ENCODE measurements around the gene RPL29. TPM values are rescaled to one million over a fixed set of nuclear protein-coding genes. Genes with fewer than 3 reads are reported as not detected.

RPL29 gene
- total and polyA plus RNA-seq, 2 of the 13 experiments (the other 11 are each of a cell fraction or from before 2014, with no cell fraction given) = 1,348 to 2,263 TPM

DNA sequence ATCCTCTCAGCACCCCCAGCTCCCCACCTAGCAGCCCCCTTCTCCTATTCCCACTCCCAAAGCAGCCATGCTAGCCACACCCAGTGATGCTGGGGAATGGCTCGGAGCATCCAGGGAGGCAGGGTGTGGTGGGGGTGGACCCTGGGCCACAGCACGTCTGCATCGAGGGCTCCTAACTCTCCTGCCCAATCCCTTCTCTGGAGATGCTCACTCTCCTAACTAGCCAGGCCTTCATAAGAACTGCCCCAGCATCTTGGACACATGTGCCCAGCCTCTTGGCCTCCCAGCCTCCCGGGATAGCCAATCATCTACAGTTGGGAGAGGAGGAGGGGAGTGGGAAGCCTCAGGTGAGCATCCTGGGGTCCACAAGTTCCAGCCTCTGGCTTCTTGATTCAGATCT lies 31.2 kb downstream of the RPL29 start:
- FAIRE-seq = no peak
- peaks cover 75% of the 10 kb centered on the region for H3K4me1 ChIP-seq (ENCODE audit: insufficient read depth, low read length)
- no peak overlapping the region for H3K27ac ChIP-seq (ENCODE audit: extremely low read length, insufficient read depth, low read length)
- peaks cover 2 to 9% of the 10 kb centered on the region in 2 experiments; a peak in 4 of 5 replicates for H3K36me3 ChIP-seq (replicated peaks in 1 of 2; ENCODE audit: control insufficient read depth in 1 of 2, insufficient read depth in 2 of 2, low read length in 2 of 2)
- DNase-seq (ENCODE audit: low spot score) = no peak
- TF ChIP-seq ZNF597 (CRISPR knock-in tag; IDR thresholded peaks at IDR 0.05) (no peak), HINFP (CRISPR knock-in tag; IDR thresholded peaks at IDR 0.05; ENCODE audit: low read depth) (no peak), ARHGAP35 (CRISPR knock-in tag; IDR thresholded peaks at IDR 0.05; ENCODE audit: borderline replicate concordance) (no peak)
- TF ChIP-seq, protein P1, sequence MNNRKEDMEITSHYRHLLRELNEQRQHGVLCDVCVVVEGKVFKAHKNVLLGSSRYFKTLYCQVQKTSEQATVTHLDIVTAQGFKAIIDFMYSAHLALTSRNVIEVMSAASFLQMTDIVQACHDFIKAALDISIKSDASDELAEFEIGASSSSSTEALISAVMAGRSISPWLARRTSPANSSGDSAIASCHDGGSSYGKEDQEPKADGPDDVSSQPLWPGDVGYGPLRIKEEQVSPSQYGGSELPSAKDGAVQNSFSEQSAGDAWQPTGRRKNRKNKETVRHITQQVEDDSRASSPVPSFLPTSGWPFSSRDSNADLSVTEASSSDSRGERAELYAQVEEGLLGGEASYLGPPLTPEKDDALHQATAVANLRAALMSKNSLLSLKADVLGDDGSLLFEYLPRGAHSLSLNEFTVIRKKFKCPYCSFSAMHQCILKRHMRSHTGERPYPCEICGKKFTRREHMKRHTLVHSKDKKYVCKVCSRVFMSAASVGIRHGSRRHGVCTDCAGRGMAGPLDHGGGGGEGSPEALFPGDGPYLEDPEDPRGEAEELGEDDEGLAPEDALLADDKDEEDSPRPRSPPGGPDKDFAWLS (CRISPR knock-in tag; IDR thresholded peaks at IDR 0.05; ENCODE audit: borderline replicate concordance) = no peak
- intact Hi-C loops (cut with micrococcal nuclease; ENCODE audit: unreplicated experiment) (no loop called here), in situ Hi-C loops (cut with HindIII; ENCODE audit: extremely low pct_ligation_motif_present, low pct_unique_long_range_greater_than_20kb) (no loop called here)
- H3K27me3 ChIP-seq (ENCODE audit: control insufficient read depth in 1 of 2, insufficient read depth in 2 of 2, low read length in 2 of 2) = no peaks in the 10 kb centered on the region
- H3K79me2 ChIP-seq (ENCODE audit: insufficient read depth, low read length) = peaks cover 3% of the 10 kb centered on the region
- H2AFZ ChIP-seq (ENCODE audit: low read length) = no peak overlapping the region
- H3K4me2 ChIP-seq (ENCODE audit: low read depth, low read length) = no peak overlapping the region
- no TSS peak for BruUV-seq (replicated peaks)
- POLR2A ChIA-PET = interaction anchor here (0.7 to 6.8 kb wide), 3 partner anchors 12 to 22 kb away, joined by 3 to 59 read pairs (median 7); partner anchors contain the start of genes ACY1 and PARP3
- 100% methylated on average over 1 of the region's 4 CpGs for WGBS (ENCODE audit: low lambda C conversion rate)
- H3K9me3 ChIP-seq (ENCODE audit: low read length) = no peaks in the 10 kb centered on the region
- no peak for ATAC-seq
- H3K9ac ChIP-seq (ENCODE audit: insufficient read depth, low read depth, low read length) = no peak overlapping the region
- CTCF ChIA-PET (ENCODE audit: low intra/inter-chr PET ratio, low total read pairs) = no interaction called here
- no peak overlapping the region for H3K4me3 ChIP-seq (replicated peaks in 1 of 3; ENCODE audit: insufficient read depth in 1 of 3, low read depth in 2 of 3, low read length in 3 of 3)
- H4K20me1 ChIP-seq (ENCODE audit: insufficient read depth, low read length) = no peaks in the 10 kb centered on the region

Measured in HepG2 (cell line).